HL-60 (cell line): ENCODE measurements around the gene PPAN.

Source experiments
- DNase-seq, 2 experiments: peaks; one replicate each; pipeline ENCODE4 v3.0.0-alpha.2; 2010 to 2020; ENCODE audit warnings: low read depth in 1 of 2, low spot score in 1 of 2
- H3K27ac ChIP-seq: fragments of 250-450 bp; sonication (Bioruptor Pico); replicated peaks from 2 replicates; pipeline ENCODE4 v1.5.1; 2020; ENCODE audit warnings: mild to moderate bottlenecking, moderate library complexity
- H3K27me3 ChIP-seq: fragments of 250-450 bp; sonication (Bioruptor Pico); 2 replicates; pipeline ENCODE4 v1.5.1; 2021; ENCODE audit warnings: mild to moderate bottlenecking, moderate library complexity; ENCODE audit not compliant: insufficient read depth, poor library complexity, severe bottlenecking
- H3K4me3 ChIP-seq: replicated peaks from 2 replicates; pipeline ENCODE4 v1.5.1; 2011; ENCODE audit warnings: mild to moderate bottlenecking, control low read depth, low read length; ENCODE audit not compliant: insufficient read depth
- CTCF ChIP-seq: IDR thresholded peaks from one replicate; pipeline ENCODE4 v1.5.1; 2011; ENCODE audit warnings: low read length, control low read depth, inconsistent platforms; ENCODE audit not compliant: insufficient read depth
- GABPA ChIP-seq: IDR thresholded peaks from 2 replicates; pipeline ENCODE4 v1.6.1; 2012; ENCODE audit warnings: low read depth
- POLR2AphosphoS5 ChIP-seq: IDR thresholded peaks from 2 replicates; pipeline ENCODE4 v1.6.1; 2012; ENCODE audit warnings: low read depth
- REST ChIP-seq: IDR thresholded peaks from 2 replicates; pipeline ENCODE4 v1.6.1; 2012; ENCODE audit warnings: low read depth; ENCODE audit not compliant: insufficient replicate concordance
- SPI1 ChIP-seq: IDR thresholded peaks from 2 replicates; pipeline ENCODE4 v1.6.1; 2012; ENCODE audit warnings: low read depth, mild to moderate bottlenecking, borderline replicate concordance

Gene PPAN

GRCh38 chr19:10110076-10110971 lies 4.2 kb downstream of the PPAN start:
- Histone ChIP-seq H3K4me3 (no peak overlapping the region), H3K27ac (peak overlapping the region; percentile 89), H3K27me3 (no peaks in the 10 kb centered on the region)
- TF ChIP-seq POLR2AphosphoS5 (peak; percentile 19), REST (no peak)
- DNase-seq = no peak

- no peak for DNase-seq
- Histone ChIP-seq H3K4me3 (no peak overlapping the region), H3K27ac (peak overlapping the region; percentile 89), H3K27me3 (no peaks in the 10 kb centered on the region)
- TF ChIP-seq POLR2AphosphoS5 (no peak), GABPA (no peak), SPI1 (no peak), REST (no peak), CTCF (no peak)
Observed at GRCh38 chr19:10110972-10111317, 4.8 kb downstream of the PPAN start.

GRCh38 chr19:10111405-10111811 lies 5.2 kb downstream of the PPAN start, which contains the start of gene P2RY11:
Gene P2RY11, plus strand, starts transcription at chr19:10111693. Its CDS starts 29 bp downstream, at chr19:10111722.
- H3K4me3 ChIP-seq = 0 out of 2 replicates have a peak within 1 kb of the TSS, but pooled peaks have one; percentile 4
- H3K27me3 ChIP-seq = no peaks in the 10 kb centered on the region
- peak within 1 kb of the TSS; percentile 89 for H3K27ac ChIP-seq
- peak; percentile 95 for TF ChIP-seq POLR2AphosphoS5
- TF ChIP-seq SPI1 = peak; percentile 28; the same call in 1 of the 2 replicates
- no peak for TF ChIP-seq CTCF
- no peak for TF ChIP-seq REST
- no peak for TF ChIP-seq GABPA
- DNase-seq = peak; percentile 80 to 97
